Colonic mucosa (tissue), 4 donors: ENCODE results near the gene SSTR3. TPM values are rescaled to one million over a fixed set of nuclear protein-coding genes. Genes with fewer than 3 reads are reported as not detected.

Source experiments
- DNase-seq: peaks from one replicate; pipeline ENCODE4 v3.0.0-alpha.2; 2020
- H3K27ac ChIP-seq: fragments of 200-600 bp; one replicate; pipeline ENCODE4 v1.8.0; 2021
- H3K27me3 ChIP-seq: fragments of 200-600 bp; one replicate; pipeline ENCODE4 v1.8.0; 2021
- H3K36me3 ChIP-seq: fragments of 200-600 bp; one replicate; pipeline ENCODE4 v1.8.0; 2021
- H3K4me1 ChIP-seq: fragments of 200-600 bp; one replicate; pipeline ENCODE4 v1.8.0; 2021; ENCODE audit warnings: mild to moderate bottlenecking
- H3K4me3 ChIP-seq: fragments of 200-600 bp; one replicate; pipeline ENCODE4 v1.8.0; 2021
- H3K9ac ChIP-seq, 2 donors: one replicate each; pipeline ENCODE4 v1.7.0; 2013; ENCODE audit warnings: control low read depth in 2 of 2, low read depth in 2 of 2, low read length in 2 of 2
- H3K9me3 ChIP-seq: fragments of 200-600 bp; one replicate; pipeline ENCODE4 v1.8.0; 2021
- intact Hi-C: fragments of 100-400 bp; cut with DNase I; formaldehyde crosslinking; loops from one replicate; pipeline ENCODE4 v1.14.1; 2022
- total RNA-seq, 2 donors: library from RNA; stranded (reverse); fragmentation: NEBNext Ultra II Directional in 1 of 2; extraction: Animal tissue kit (Norgen Biotek cat#: 25700) in 1 of 2; gene quantifications; one replicate each; pipeline ENCODE4 v1.2.1, GENCODE V29; 2021
- TF ChIP-seq, protein P1 (sequence below): fragments of 200-600 bp; IDR thresholded peaks from one replicate; pipeline ENCODE4 v1.8.0; 2022; ENCODE audit warnings: antibody characterized with exemption, mild to moderate bottlenecking
- donor health status: healthy.
- donor health status: DM: no; HTN: no; CAD: no.
- donor health status: DM: no; HTN: no; CAD: no.

The SSTR3 gene
- total RNA-seq, 2 donors from 2014 or later, result 0.12 TPM; not detected in 1

- Histone ChIP-seq H3K27me3 (no peaks in the 10 kb centered on the region), H3K36me3 (no peaks in the 10 kb centered on the region), H3K27ac (no peak overlapping the region), H3K4me3 (no peak overlapping the region), H3K4me1 (peaks cover 18% of the 10 kb centered on the region), H3K9me3 (no peaks in the 10 kb centered on the region), H3K9ac (no peak overlapping the region)
- no peak for DNase-seq
- TF ChIP-seq, protein P1, sequence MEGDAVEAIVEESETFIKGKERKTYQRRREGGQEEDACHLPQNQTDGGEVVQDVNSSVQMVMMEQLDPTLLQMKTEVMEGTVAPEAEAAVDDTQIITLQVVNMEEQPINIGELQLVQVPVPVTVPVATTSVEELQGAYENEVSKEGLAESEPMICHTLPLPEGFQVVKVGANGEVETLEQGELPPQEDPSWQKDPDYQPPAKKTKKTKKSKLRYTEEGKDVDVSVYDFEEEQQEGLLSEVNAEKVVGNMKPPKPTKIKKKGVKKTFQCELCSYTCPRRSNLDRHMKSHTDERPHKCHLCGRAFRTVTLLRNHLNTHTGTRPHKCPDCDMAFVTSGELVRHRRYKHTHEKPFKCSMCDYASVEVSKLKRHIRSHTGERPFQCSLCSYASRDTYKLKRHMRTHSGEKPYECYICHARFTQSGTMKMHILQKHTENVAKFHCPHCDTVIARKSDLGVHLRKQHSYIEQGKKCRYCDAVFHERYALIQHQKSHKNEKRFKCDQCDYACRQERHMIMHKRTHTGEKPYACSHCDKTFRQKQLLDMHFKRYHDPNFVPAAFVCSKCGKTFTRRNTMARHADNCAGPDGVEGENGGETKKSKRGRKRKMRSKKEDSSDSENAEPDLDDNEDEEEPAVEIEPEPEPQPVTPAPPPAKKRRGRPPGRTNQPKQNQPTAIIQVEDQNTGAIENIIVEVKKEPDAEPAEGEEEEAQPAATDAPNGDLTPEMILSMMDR, result no peak
- intact Hi-C loops, result no loop called here
Observed at GRCh38 chr22:37190262-37190780, 22.0 kb downstream of the SSTR3 start.

DNA sequence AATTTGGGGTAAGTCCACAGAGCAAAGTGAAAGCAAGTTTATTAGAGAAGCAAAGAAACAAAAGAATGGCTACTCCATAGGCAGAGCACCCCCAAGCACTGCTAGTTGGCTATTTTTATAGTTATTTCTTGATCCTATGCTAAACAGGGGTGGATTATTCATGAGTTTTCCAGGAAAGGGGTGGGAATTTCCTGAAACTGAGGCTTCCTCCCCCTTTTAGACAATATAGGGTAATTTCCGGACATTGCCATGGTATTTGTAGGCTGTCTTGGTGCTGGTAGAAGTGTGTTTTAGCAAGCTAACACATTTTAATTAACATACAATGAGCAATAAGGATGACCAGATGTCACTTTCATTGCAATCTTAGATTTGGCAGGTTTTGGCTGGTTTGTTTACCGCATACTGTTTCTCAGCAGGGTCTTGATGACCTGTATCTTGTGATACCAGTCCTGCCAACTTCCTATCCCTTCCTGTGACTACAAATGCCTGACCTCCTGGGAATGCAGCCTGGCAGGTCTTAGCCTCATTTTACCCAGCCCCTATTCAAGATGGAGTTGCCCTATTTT, 23.3 kb downstream of the SSTR3 start:
- DNase-seq, result no peak
- H3K27ac ChIP-seq, result peak overlapping the region; percentile 86
- intact Hi-C loops, result no loop called here
- H3K27me3 ChIP-seq, result no peaks in the 10 kb centered on the region
- H3K36me3 ChIP-seq, result no peaks in the 10 kb centered on the region
- no peaks in the 10 kb centered on the region for H3K9me3 ChIP-seq
- no peak overlapping the region for H3K4me3 ChIP-seq
- peak overlapping the region in 1 of 2 donors; percentile 89 for H3K9ac ChIP-seq
- H3K4me1 ChIP-seq, result peaks cover 18% of the 10 kb centered on the region
- TF ChIP-seq, protein P1, result no peak

- Histone ChIP-seq H3K9ac (peak within 1 kb of the TSS; percentile 74 to 89), H3K4me3 (peak within 1 kb of the TSS; percentile 14), H3K9me3 (no peaks in the 10 kb centered on the region), H3K36me3 (no peaks in the 10 kb centered on the region), H3K4me1 (peaks cover 14% of the 10 kb centered on the region), H3K27ac (peak within 1 kb of the TSS; percentile 86), H3K27me3 (no peaks in the 10 kb centered on the region)
- peak; percentile 65 for DNase-seq
- intact Hi-C loops, result no loop called here
- TF ChIP-seq, protein P1, result no peak
Observed at GRCh38 chr22:37187891-37188761, 24.2 kb downstream of the SSTR3 start, which contains the start of gene C1QTNF6. C1QTNF6 (minus strand) TSS chr22:37188247; CDS start chr22:37188213, 34 bp downstream.

DNA sequence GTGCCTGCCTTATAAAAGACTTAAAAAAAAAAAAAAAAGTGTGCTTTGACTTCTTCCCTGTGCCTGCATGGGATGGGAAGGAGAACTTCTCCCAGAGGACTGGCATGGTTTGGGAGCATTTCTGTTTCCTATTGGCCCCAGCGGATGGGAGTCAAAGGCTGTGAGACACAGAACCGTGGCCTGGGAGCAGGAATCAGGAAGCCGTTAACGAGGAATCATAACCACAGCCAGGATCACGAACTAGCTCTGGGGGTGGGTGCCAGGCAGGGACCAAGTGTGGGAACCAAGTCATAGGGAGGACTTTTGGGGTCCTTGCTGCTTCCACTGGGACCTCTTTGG, 24.8 kb downstream of the SSTR3 start:
- Histone ChIP-seq H3K36me3 (no peaks in the 10 kb centered on the region), H3K4me3 (peak overlapping the region; percentile 14), H3K9ac (peak overlapping the region; percentile 74 to 89), H3K4me1 (peaks cover 12% of the 10 kb centered on the region), H3K27me3 (no peaks in the 10 kb centered on the region), H3K27ac (peak overlapping the region; percentile 86), H3K9me3 (no peaks in the 10 kb centered on the region)
- intact Hi-C loops, result no loop called here
- DNase-seq, result peak; percentile 73
- TF ChIP-seq, protein P1, result no peak

DNA sequence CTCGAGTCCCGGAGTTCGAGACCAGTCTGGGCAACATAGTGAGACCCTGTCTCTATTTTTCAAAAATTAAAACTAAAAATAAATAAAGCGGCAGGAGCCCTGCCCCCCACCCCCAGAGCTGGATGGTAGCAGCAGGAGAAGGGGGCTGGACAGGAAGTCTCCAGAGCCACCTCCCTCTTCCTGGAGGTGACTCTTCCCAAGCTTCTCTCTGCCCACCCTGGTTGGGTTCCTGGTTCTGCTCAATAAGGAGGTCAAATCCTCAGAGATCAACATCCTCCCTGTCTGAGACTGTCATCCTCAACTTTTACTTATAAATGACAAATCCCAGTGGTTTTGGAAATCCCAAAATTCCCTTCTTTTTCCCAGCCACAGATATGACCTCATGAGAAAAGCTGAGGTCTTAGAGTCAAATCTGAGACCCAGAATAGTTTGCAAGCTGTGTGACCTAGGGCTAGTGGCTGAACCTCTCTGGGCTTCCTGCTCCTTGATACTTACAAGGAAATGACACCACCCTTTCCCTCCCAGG, 25.2 kb downstream of the SSTR3 start:
- no peaks in the 10 kb centered on the region for H3K36me3 ChIP-seq
- peak overlapping the region; percentile 16 to 89 for H3K9ac ChIP-seq
- no peaks in the 10 kb centered on the region for H3K9me3 ChIP-seq
- peaks cover 12% of the 10 kb centered on the region for H3K4me1 ChIP-seq
- DNase-seq, result no peak
- H3K27me3 ChIP-seq, result no peaks in the 10 kb centered on the region
- H3K27ac ChIP-seq, result peak overlapping the region; percentile 86
- intact Hi-C loops, result no loop called here
- TF ChIP-seq, protein P1, result no peak
- H3K4me3 ChIP-seq, result no peak overlapping the region
